Measurements from ENCODE around the gene ZNF670.
A peak's percentile ranks its signal among the peaks of the same experiment; 100 is the strongest.

Gene ZNF670

DNA sequence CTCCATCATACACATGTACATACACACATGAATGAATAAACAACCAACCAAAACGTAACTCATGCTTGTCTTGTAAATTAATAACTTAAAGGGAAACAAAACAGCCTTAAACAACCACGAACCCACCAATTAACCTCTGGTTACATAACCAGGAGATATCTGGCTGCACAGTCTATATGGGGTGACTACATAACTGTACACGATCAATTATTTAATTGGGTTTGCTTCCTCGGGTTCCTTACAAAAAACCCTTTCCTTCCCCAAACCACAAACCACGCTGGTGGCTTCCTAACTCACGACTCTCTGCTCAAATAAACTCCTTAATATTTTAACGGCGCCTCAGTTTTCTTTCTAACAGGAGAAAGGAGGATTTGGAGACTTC is 744 bp downstream of the ZNF670 start:
- Histone ChIP-seq H3K9me3 (ENCODE audit: insufficient read depth, low read length) (peaks cover 10% of the 10 kb centered on the region), H3K9ac (ENCODE audit: low read length) (peak overlapping the region; percentile 88), H4K20me1 (ENCODE audit: insufficient read depth, low read length) (no peaks in the 10 kb centered on the region), H3K4me2 (ENCODE audit: low read length) (peak overlapping the region; percentile 79), H3K36me3 (replicated peaks; ENCODE audit: low read depth, low read length) (peaks cover 36% of the 10 kb centered on the region), H3K4me3 (ENCODE audit: low read length) (peak overlapping the region; percentile 84), H3K4me1 (ENCODE audit: low read length) (peaks cover 16% of the 10 kb centered on the region), H3K27ac (ENCODE audit: low read length) (peak overlapping the region; percentile 48), H2AFZ (ENCODE audit: low read depth, low read length) (peak overlapping the region; percentile 80), H3K27me3 (ENCODE audit: low read depth, low read length) (no peaks in the 10 kb centered on the region), H3K79me2 (ENCODE audit: low read length) (peaks cover 54% of the 10 kb centered on the region)
- TF ChIP-seq CTCF (IDR thresholded peaks at IDR 0.05; ENCODE audit: low read depth, low read length), result no peak
- no peak for TF ChIP-seq EZH2phosphoT487 (IDR thresholded peaks at IDR 0.05; ENCODE audit: low read depth)

DNA sequence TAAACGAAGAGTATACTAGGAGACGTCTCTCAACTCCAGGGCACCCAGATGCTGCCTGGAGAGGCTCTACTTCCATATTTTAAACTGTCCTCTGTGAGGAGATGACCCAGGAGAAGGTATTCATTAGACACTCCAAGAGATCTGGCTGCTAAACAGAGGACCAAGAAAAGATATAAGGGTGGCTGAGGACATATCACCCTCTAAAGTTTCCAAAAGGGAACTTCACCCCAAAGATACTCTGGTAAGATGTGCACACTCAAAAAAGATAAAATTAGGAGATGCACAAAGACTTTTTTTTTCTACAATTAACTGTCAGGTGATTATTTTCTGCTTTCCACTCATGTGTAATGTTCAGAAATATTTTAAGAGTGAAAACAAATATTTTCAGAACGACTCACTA is 1.4 kb downstream of the ZNF670 start:
- no peak overlapping the region for H3K9ac ChIP-seq (ENCODE audit: low read length)
- H3K27me3 ChIP-seq (ENCODE audit: low read depth, low read length), result no peaks in the 10 kb centered on the region
- peak overlapping the region; percentile 84 for H3K4me3 ChIP-seq (ENCODE audit: low read length)
- H4K20me1 ChIP-seq (ENCODE audit: insufficient read depth, low read length), result no peaks in the 10 kb centered on the region
- TF ChIP-seq CTCF (IDR thresholded peaks at IDR 0.05; ENCODE audit: low read depth, low read length), result peak; percentile 43
- no peak for TF ChIP-seq EZH2phosphoT487 (IDR thresholded peaks at IDR 0.05; ENCODE audit: low read depth)
- H3K4me2 ChIP-seq (ENCODE audit: low read length), result peak overlapping the region; percentile 79
- no peak overlapping the region for H2AFZ ChIP-seq (ENCODE audit: low read depth, low read length)
- peaks cover 58% of the 10 kb centered on the region for H3K79me2 ChIP-seq (ENCODE audit: low read length)
- peaks cover 16% of the 10 kb centered on the region for H3K4me1 ChIP-seq (ENCODE audit: low read length)
- peaks cover 10% of the 10 kb centered on the region for H3K9me3 ChIP-seq (ENCODE audit: insufficient read depth, low read length)
- no peak overlapping the region for H3K27ac ChIP-seq (ENCODE audit: low read length)
- H3K36me3 ChIP-seq (replicated peaks; ENCODE audit: low read depth, low read length), result peaks cover 37% of the 10 kb centered on the region

DNA sequence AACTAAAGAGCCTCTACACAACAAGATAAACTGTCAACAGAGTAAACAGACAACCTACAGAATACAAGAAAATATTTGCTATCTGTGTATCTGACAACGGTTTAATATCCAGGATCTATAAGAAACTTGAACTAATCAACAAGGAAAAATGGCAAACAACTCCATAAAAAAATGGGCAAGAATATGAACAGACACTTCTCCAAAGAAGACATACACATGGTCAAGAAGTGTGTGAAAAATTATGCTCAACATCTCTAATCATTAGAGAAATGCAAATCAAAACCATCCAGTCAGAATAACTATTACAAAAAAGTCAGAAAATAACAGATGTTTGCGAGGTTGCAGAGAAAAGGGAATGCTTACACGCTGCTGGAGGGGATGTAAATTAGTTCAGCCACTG is 8.0 kb downstream of the ZNF670 start:
- peaks cover 61% of the 10 kb centered on the region for H3K36me3 ChIP-seq (replicated peaks; ENCODE audit: low read depth, low read length)
- H3K9me3 ChIP-seq (ENCODE audit: insufficient read depth, low read length), result peaks cover 32% of the 10 kb centered on the region
- H3K4me1 ChIP-seq (ENCODE audit: low read length), result no peaks in the 10 kb centered on the region
- H2AFZ ChIP-seq (ENCODE audit: low read depth, low read length), result no peak overlapping the region
- H3K27me3 ChIP-seq (ENCODE audit: low read depth, low read length), result no peaks in the 10 kb centered on the region
- H3K4me2 ChIP-seq (ENCODE audit: low read length), result no peak overlapping the region
- TF ChIP-seq CTCF (IDR thresholded peaks at IDR 0.05; ENCODE audit: low read depth, low read length) (no peak), EZH2phosphoT487 (IDR thresholded peaks at IDR 0.05; ENCODE audit: low read depth) (no peak)
- H3K4me3 ChIP-seq (ENCODE audit: low read length), result no peak overlapping the region
- no peaks in the 10 kb centered on the region for H4K20me1 ChIP-seq (ENCODE audit: insufficient read depth, low read length)
- peaks cover 91% of the 10 kb centered on the region for H3K79me2 ChIP-seq (ENCODE audit: low read length)
- no peak overlapping the region for H3K27ac ChIP-seq (ENCODE audit: low read length)
- no peak overlapping the region for H3K9ac ChIP-seq (ENCODE audit: low read length)

- Histone ChIP-seq H3K9me3 (ENCODE audit: insufficient read depth, low read length) (peaks cover 19% of the 10 kb centered on the region), H2AFZ (ENCODE audit: low read depth, low read length) (no peak overlapping the region), H3K9ac (ENCODE audit: low read length) (no peak overlapping the region), H3K27me3 (ENCODE audit: low read depth, low read length) (no peaks in the 10 kb centered on the region), H3K36me3 (replicated peaks; ENCODE audit: low read depth, low read length) (peaks cover 51% of the 10 kb centered on the region), H3K4me3 (ENCODE audit: low read length) (no peak overlapping the region), H3K79me2 (ENCODE audit: low read length) (peaks cover 85% of the 10 kb centered on the region), H3K27ac (ENCODE audit: low read length) (no peak overlapping the region), H4K20me1 (ENCODE audit: insufficient read depth, low read length) (no peaks in the 10 kb centered on the region), H3K4me1 (ENCODE audit: low read length) (no peaks in the 10 kb centered on the region), H3K4me2 (ENCODE audit: low read length) (no peak overlapping the region)
- TF ChIP-seq EZH2phosphoT487 (IDR thresholded peaks at IDR 0.05; ENCODE audit: low read depth) (no peak), CTCF (IDR thresholded peaks at IDR 0.05; ENCODE audit: low read depth, low read length) (no peak)
Observed at GRCh38 chr1:247064304-247064703, 14.3 kb downstream of the ZNF670 start.
